Kidney (tissue), 14 donors: ENCODE results near the gene ZNF76. TPM values are rescaled to one million over a fixed set of nuclear protein-coding genes. Genes with fewer than 3 reads are reported as not detected.
A peak's percentile ranks its signal among the peaks of the same experiment; 100 is the strongest.

Source experiments
- DNase-seq, 5 donors: peaks; one replicate each; pipeline ENCODE4 v3.0.0-alpha.2; 2013 to 2020
- FAIRE-seq: peaks from 2 replicates; lab custom pipeline; 2012; peaks lifted over from hg19 to GRCh38; lab: Jason Lieb, UNC
- H3K27ac ChIP-seq, 2 donors: one replicate each; pipeline ENCODE4 v1.7.0; 2013; ENCODE audit warnings: low read depth in 2 of 2, low read length in 2 of 2, inconsistent platforms in 1 of 2
- H3K27me3 ChIP-seq: one replicate; pipeline ENCODE4 v1.7.1; 2013; ENCODE audit warnings: low read length, inconsistent platforms; ENCODE audit not compliant: control insufficient read depth, insufficient read depth
- H3K36me3 ChIP-seq, 3 donors: one replicate each; pipeline versions ENCODE4 v1.7.0 to v1.7.1; 2013; ENCODE audit warnings: low read length in 3 of 3, control low read depth in 1 of 3, inconsistent platforms in 1 of 3; ENCODE audit not compliant: insufficient read depth in 3 of 3, control insufficient read depth in 2 of 3
- H3K4me1 ChIP-seq, 3 donors: one replicate each; pipeline versions ENCODE4 v1.7.0 to v1.7.1; 2013; ENCODE audit warnings: low read length in 3 of 3, inconsistent platforms in 1 of 3, low read depth in 1 of 3; ENCODE audit not compliant: control insufficient read depth in 2 of 3, insufficient read depth in 2 of 3
- H3K4me3 ChIP-seq, 3 donors: one replicate each; pipeline versions ENCODE4 v1.7.0 to v1.8.1; 2013; ENCODE audit warnings: low read length in 3 of 3, control low read depth in 1 of 3, inconsistent platforms in 1 of 3
- H3K9ac ChIP-seq, 3 donors: one replicate each; pipeline versions ENCODE4 v1.7.0 to v1.7.1; 2013; ENCODE audit warnings: low read length in 3 of 3, control low read depth in 1 of 3, inconsistent platforms in 1 of 3
- H3K9me3 ChIP-seq, 3 donors: one replicate each; pipeline versions ENCODE4 v1.7.0 to v1.7.1; 2013; ENCODE audit warnings: low read length in 3 of 3, control low read depth in 1 of 3, inconsistent platforms in 1 of 3; ENCODE audit not compliant: control insufficient read depth in 2 of 3, insufficient read depth in 1 of 3
- intact Hi-C: fragments of 100-400 bp; cut with DNase I; formaldehyde crosslinking; loops from one replicate; pipeline ENCODE4 v1.11.1; 2022
- polyA plus RNA-seq: library from polyadenylated mRNA; stranded (reverse); fragments of 350-450 nt; fragmentation: Illumina TruSeq; extraction: RNeasy Lipid Tissue Mini Kit (QIAGEN cat#74804); gene quantifications from one replicate; pipeline ENCODE4 v1.2.3, GENCODE V29; 2014; ENCODE audit warnings: low read depth, low replicate concordance; ENCODE audit not compliant: insufficient read depth
- total RNA-seq: library from RNA; stranded (reverse); fragmentation: NEBNext Ultra II Directional; extraction: Animal tissue kit (Norgen Biotek cat#: 25700); gene quantifications from one replicate; pipeline ENCODE4 v1.2.1, GENCODE V29; 2021
- TF ChIP-seq, protein P1 (sequence below): IDR thresholded peaks from 3 replicates; pipeline ENCODE4 v1.5.1; 2012; ENCODE audit warnings: mild to moderate bottlenecking, moderate library complexity, borderline replicate concordance; ENCODE audit not compliant: insufficient read depth; ENCODE audit errors: extremely low read depth
- donor health status: control.
- donor health status: control.
- donor health status: control.
- donor health status: control.
- donor health status: control.
- donor health status: DM: yes; HTN: yes; CAD: no.
- donor health status: Normal renal cell carcinoma (clear cell type).

Gene ZNF76
- total and polyA plus RNA-seq, 2 donors from 2014 or later: 29.1 to 49.2 TPM

DNA sequence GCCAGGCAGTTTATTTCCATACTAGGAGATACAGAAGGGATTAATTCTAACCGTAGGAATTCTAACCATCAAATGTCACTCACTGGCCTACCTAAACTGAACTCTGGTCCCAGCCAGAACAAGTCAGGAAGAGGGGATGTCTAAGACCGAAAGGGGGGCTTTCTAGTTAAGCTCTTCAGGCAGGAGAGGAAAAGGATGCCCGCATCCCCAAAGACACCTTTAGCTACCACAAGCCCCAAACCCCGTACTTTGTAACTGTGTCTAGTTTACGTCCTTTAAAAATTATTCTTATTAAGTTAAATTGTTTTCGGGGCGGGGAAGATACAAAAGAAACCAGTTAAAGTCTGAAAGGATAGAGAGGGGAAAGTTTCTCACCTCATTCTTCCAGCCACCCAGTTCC lies 1.2 kb upstream of the ZNF76 start:
- H3K36me3 ChIP-seq: no peaks in the 10 kb centered on the region
- FAIRE-seq: no peak
- H3K27me3 ChIP-seq: no peaks in the 10 kb centered on the region

DNA sequence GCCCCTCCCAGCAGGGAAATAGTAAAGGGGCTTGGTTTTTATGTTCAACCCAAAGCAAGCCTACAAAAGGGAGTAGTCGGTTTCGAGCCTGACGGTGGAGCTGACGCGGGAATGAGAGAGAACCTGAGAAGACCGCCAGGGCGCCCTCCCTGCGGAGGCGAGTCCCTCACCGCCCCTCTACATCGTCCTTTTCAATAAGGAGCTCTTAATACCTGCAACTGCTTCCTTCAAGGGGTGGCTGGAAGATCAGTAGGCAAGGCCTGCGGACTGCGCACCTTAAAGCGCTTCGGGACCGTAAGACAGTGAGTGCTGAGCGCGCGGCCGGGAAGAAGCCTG lies 709 bp upstream of the ZNF76 start:
- peak overlapping the region; percentile 80 to 96 for H3K27ac ChIP-seq
- peak overlapping the region; percentile 81 to 96 (median 88) for H3K4me3 ChIP-seq
- TF ChIP-seq, protein P1, sequence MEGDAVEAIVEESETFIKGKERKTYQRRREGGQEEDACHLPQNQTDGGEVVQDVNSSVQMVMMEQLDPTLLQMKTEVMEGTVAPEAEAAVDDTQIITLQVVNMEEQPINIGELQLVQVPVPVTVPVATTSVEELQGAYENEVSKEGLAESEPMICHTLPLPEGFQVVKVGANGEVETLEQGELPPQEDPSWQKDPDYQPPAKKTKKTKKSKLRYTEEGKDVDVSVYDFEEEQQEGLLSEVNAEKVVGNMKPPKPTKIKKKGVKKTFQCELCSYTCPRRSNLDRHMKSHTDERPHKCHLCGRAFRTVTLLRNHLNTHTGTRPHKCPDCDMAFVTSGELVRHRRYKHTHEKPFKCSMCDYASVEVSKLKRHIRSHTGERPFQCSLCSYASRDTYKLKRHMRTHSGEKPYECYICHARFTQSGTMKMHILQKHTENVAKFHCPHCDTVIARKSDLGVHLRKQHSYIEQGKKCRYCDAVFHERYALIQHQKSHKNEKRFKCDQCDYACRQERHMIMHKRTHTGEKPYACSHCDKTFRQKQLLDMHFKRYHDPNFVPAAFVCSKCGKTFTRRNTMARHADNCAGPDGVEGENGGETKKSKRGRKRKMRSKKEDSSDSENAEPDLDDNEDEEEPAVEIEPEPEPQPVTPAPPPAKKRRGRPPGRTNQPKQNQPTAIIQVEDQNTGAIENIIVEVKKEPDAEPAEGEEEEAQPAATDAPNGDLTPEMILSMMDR: no peak
- no peaks in the 10 kb centered on the region for H3K27me3 ChIP-seq
- no peaks in the 10 kb centered on the region for H3K9me3 ChIP-seq
- peaks cover 0 to 12% (median 5%) of the 10 kb centered on the region in 3 donors for H3K4me1 ChIP-seq
- no peak for FAIRE-seq
- intact Hi-C loops: no loop called here
- H3K36me3 ChIP-seq: no peaks in the 10 kb centered on the region
- H3K9ac ChIP-seq: peak overlapping the region; percentile 44 to 95 (median 81)
- peak in 1 of 5 donors; percentile 83 for DNase-seq

More for the DNA sequence above, 1.2 kb upstream of the ZNF76 start:
- TF ChIP-seq, protein P1: no peak
- no peaks in the 10 kb centered on the region for H3K9me3 ChIP-seq
- H3K27ac ChIP-seq: peak overlapping the region in 1 of 2 donors; percentile 96
- peak in 1 of 5 donors; percentile 21 for DNase-seq
- H3K4me3 ChIP-seq: peak overlapping the region; percentile 81 to 96 (median 88)
- intact Hi-C loops: no loop called here
- H3K9ac ChIP-seq: peak overlapping the region; percentile 44 to 95 (median 81)
- H3K4me1 ChIP-seq: peaks cover 0 to 12% (median 5%) of the 10 kb centered on the region in 3 donors

DNA sequence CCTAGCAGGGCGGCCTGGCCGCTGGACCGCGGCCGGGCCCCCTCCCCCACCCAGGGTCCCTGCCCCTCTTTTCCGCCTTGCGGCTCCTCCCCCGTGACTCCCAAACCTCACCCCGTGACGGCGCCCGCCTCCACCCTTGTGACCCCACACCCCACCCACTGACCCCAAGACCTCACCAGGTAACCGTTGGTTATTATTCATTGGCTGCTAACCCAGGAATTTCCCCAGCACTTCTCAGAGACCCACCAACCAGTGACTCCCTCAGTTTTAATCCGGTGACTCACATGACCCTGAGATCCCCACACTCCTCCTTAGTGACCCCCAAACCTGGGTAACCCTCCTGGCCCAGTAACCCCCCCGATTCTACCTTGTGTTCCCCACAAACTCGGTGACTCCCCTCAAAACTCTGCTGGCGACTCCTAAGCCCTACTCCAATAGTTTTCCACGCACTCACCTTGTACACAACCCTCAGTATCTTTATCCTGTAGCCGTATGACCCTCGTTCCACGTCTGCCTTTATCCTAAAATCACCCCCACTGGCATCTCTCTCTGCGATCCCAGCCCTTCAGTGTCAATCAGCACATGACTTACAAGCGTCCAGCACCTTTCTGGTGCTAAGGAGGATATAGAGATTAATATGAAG lies 534 bp downstream of the ZNF76 start:
- Histone ChIP-seq H3K4me1 (peaks cover 0 to 12% (median 5%) of the 10 kb centered on the region in 3 donors), H3K9me3 (no peaks in the 10 kb centered on the region), H3K27me3 (no peaks in the 10 kb centered on the region), H3K27ac (peak overlapping the region; percentile 96), H3K36me3 (no peaks in the 10 kb centered on the region), H3K9ac (peak overlapping the region; percentile 50 to 95 (median 86)), H3K4me3 (peak overlapping the region; percentile 71 to 96 (median 85))
- TF ChIP-seq, protein P1: no peak
- intact Hi-C loops: no loop called here
- FAIRE-seq: no peak
- DNase-seq: peak in 4 of 5 donors; percentile 70 to 94 (median 86)
